SKM-1 treated with dmso at 0.1 percent for 144 hours (cell line): ENCODE measurements around the gene FRYL.
"Not testable (repeated sequence)": the region's sequence is repeated elsewhere in the genome, so short reads cannot be mapped to it uniquely, and the experiment has no call there.

Experiments used
- DNase-seq: peaks from one replicate; lab custom pipeline; 2025; ENCODE audit not compliant: unreplicated experiment; lab: John Stamatoyannopoulos, UW

FRYL gene

DNA sequence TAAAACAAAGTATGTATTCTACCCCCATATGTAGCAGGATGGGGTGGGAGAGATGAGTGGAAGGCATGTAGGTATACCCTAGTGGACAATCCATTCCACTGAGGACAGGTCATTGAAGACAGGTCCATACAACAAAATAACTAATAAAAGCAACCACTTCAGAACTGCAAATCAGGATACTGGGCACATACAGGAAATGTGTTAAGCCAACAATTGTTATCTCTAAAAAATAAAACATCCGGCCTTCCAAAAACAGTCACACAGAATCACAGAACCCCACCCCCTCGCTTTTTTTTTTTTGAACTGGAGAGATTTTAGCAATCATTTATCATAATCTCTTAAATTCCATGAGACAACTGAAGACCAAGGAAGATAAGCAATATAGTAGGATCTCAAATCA is 112.9 kb downstream of the FRYL start:
- no peak for DNase-seq

DNA sequence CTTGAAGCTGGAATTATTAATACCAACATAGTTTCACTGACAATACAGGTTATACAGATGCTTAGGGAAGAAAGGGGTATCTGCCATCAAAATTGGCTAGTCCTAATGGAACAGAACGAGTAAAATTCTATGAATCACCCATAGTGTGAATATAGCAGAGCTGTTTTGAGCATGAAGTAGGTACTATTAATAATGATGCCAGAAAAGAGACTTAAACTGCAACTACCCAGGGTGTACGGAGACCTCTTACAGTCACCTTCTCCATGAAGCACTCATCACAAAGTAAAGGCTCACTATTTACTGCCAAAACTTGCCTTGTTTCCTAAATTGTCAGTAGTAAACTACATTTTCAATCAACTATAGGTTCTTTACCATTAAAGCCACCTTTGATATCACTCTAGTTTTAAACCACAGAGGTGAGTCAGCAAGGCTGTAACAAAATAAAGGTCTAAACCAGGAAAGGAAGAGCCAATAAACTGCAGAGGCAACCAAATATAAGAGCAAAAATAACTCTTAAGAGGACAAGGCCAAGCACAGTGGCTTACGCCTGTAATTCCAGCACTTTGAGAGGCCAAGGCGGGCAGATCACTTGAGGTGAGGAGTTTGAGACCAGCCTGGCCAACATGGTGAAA is 114.4 kb downstream of the FRYL start:
- no peak for DNase-seq

DNA sequence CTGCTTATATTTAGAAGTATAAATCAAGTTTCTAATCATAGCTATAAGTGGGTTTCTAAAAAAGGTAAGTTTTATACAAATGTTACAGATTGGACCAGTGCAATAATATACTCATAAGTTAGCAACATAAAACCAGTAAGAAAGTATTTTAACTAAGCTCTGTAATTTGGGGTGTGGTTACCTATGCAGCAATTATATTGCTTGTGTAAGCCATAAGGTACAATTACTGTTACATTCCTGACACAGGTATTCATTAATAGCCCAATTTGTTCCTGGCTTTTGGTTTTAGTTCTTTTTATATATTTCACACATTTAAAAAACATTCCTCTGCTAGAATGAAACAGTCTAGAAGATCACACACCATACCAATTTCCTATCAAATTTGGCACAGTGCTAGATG is 115.1 kb downstream of the FRYL start:
- DNase-seq = no peak

DNA sequence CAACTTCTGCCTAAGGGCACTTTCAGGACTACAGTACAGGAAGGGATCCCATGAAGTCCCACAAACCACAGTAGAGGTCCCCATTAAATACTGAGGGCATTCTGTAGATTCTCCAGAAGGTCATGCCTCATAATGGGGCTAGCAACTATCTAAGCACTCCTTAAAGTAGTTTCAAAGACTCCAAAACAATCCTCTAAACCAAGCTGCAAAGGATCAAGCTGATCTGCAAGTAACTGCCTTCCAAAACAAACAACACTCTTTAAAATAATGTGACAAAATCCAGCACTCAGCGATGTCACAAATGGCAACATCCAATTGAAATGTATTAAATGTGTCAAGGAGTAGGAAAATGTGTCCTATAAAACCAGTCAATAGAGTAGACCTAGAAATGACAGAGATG is 118.7 kb downstream of the FRYL start:
- no peak for DNase-seq

DNA sequence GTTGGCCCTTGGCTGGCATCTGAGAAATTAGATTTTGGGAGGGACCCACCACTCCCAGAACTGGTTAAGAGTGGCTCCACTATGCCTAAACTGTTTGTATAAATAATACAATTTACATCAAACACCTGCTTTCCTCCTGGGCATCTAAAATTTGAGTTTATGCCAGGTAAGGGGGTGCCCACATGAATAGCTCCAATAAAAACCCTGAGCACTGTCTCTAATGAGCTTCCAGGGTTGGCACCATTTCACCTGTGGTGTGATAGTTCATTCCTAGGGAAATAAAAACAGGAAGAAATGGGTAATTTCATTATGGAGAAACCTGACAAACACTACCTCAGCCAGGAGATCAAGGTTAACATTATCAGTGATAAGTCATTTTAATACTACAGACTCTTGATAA is 119.7 kb downstream of the FRYL start:
- DNase-seq = no peak

DNA sequence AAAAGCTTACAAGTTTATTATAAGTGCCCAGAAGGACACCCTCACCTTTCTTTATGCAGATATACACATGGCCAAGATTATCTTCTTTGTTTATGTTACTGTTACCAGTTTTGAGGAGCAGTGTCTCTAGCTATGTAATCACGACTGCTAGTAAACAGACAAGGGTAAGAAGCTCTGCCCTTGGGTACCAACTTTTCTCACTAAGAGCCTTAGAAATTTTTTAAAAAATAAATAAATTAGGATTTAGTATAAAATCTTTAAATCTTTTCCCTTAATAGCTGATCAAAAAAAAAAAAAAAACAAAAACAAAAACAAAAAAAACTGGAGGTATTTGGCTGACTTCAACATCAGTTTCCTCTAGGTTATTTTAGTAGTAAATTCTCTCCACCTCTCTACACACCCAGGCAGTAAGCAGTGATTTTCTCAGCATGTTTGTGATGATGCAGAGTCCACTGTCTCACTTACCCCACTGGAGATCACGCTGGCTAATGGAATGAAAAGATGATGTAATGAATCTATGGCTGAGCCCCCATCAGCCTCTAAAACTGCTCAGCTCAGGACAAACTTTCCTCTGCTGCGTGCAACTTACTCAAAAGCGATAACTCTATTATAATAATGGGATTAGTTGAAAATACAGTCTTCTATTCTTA is 125.9 kb downstream of the FRYL start:
- DNase-seq = no peak

DNA sequence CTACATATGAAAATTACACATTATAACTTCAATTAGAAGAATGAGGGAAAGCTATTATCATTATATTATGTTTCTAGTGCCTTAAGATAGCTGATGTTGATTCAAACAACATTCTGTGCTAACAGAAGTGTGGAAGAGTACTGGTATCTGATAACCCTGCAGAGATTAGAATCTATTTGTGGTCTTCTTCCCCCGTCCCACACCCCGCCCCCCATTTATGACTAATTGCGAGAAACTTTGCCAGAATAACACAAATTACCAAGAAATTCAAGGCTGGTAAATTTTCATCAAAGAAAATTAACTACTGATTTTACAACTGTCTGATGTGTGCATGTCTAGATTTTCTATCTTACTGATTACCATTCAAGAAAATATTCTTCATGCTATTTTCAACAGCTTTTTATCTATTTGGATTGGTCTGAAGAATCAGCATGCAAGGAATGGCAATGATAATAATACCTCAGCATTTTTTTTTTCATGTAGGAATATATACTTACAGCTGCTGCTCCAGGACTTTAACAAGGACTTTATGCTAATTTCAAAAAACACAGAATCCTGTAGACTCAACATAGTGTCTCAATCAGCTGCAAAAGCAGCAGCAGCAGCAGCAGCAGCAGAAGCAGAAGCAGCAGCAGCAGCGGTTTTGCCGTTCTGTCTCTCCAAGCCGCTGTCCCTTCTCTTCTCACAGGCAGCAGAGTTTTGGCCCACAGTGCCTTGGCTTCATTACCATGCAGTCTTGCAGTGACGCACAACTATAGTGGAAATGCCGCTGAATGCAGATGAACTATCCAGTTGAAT is 126.7 kb downstream of the FRYL start:
- no peak for DNase-seq

GRCh38 chr4:48651914-48652313 is 128.2 kb downstream of the FRYL start:
- DNase-seq = no peak

DNA sequence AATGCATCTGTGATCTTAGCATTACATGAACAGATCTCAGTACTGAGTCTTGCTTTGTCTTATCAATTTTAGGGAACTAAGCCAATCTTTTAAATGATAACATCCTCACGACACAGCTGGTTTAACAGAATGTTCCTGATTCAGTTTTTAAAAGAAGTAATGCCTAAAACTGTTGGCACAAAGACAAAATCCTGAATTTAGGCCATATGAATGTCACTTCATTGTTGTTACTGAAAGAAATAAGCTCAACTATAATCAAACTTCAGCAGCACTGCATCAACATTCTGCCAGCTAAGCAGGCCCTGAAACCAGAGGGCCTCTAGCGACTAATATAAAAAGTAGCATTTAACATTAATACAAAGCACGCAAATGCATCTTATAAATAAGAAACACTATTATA is 130.6 kb downstream of the FRYL start:
- no peak for DNase-seq

DNA sequence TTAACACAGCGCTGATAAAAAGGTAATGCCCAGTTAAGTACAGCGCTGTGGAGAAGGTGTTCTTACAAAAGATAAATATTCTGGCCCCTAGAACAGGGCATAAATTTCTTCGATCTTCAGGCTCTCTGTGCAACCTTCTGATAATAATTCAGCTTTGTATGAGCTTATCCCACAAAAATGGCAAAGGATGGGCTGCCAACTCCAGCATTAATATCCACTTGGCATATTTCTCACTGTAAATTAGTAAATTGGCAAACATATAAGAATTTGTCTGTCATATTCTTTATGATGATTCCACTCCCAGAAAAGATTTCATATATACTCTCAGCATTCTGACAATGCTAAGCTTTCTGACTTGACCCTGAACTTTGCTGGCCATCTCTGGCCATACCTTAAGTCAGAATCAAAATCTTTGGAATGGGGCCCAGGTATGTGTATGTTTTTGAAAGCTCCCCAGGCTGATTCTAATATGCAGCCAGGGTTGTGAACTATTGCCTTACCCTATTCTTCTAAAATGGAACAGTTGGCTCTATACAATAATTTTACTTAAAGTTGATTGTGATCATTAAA is 134.8 kb downstream of the FRYL start:
- no peak for DNase-seq

GRCh38 chr4:48642421-48643374 is 137.4 kb downstream of the FRYL start:
- DNase-seq = no peak

DNA sequence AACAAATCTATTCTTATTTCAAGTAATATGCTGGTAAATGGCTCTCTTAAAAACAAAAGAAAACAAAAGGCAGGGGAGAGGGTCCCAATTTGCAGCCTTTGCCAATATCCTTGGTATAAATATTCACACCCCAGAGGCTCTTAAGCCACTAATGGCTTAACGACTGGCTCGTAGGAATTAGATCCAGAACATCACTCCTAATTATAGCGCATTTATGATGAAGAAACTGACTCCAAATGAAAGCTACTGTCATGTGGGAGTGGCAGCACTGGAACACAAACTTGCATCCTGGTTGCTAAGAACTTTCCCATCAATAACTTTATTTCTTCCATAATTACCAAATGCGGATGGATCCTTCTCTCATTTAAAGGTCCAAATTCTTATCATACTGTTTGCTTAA is 138.7 kb downstream of the FRYL start:
- no peak for DNase-seq

GRCh38 chr4:48640699-48641098 is 139.4 kb downstream of the FRYL start:
- DNase-seq = no peak

- no peak for DNase-seq
Observed at GRCh38 chr4:48640225-48640624, 139.9 kb downstream of the FRYL start.

- no peak for DNase-seq
Observed at GRCh38 chr4:48639807-48640206, 140.3 kb downstream of the FRYL start.

DNA sequence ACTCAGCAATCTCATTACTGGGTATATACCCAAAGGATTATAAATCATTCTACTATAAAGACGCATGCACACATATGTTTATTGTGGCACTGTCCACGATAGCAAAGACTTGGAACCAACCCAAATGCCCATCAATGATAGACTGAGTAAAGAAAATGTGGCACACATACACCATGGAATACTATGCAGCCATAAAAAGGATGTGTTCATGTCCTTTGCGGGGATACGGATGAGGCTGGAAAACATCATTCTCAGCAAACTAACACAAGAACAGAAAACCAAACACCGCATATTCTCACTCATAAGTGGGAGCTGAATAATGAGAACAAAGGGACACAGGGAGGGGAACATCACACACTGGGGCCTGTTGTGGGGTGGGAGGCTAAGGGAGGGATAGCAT is 141.5 kb downstream of the FRYL start:
- DNase-seq = not testable (repeated sequence)

DNA sequence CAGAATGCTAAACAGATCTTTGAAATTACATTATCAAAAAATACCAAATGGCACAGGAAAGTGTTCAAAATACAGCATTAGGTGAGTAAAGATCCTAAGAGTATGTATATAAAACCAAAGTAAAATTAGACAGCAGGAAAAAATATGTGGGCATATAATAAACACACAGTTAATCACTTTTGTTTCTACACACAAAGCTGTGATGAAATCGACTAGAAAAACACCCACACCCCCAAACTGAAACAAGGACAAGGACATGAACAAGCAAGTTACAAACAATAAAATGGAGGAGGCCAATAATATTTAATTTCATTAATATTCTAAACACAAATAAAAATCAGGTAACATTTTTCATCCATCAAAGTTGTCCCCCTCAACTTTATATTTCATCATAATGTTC is 143.2 kb downstream of the FRYL start:
- no peak for DNase-seq

DNA sequence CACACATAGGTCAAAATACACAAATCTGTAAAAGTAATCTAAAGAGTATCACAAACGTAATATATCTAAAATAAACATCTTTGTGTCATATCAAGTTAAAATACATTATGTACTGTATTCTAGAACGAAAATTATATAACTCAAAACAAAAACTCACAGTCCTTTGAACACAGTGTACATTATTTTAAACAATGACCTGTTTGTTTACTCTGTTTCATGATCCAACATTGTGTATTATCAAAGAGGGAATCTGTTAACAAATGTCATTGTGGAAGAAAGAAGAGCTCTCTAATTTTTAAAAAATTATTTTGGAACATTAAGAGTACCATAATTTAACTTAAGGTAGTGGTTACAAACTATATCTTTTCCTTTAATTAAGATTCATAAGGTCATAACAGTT is 144.1 kb downstream of the FRYL start:
- DNase-seq = no peak

- no peak for DNase-seq
Observed at GRCh38 chr4:48635310-48635709, 144.8 kb downstream of the FRYL start.

- DNase-seq = no peak
Observed at GRCh38 chr4:48634688-48635308, 145.3 kb downstream of the FRYL start.
